ENCODE results near the gene ODAD2.
"Not testable (repeated sequence)": the region's sequence is repeated elsewhere in the genome, so short reads cannot be mapped to it uniquely, and the experiment has no call there.

Gene ODAD2, protein sequence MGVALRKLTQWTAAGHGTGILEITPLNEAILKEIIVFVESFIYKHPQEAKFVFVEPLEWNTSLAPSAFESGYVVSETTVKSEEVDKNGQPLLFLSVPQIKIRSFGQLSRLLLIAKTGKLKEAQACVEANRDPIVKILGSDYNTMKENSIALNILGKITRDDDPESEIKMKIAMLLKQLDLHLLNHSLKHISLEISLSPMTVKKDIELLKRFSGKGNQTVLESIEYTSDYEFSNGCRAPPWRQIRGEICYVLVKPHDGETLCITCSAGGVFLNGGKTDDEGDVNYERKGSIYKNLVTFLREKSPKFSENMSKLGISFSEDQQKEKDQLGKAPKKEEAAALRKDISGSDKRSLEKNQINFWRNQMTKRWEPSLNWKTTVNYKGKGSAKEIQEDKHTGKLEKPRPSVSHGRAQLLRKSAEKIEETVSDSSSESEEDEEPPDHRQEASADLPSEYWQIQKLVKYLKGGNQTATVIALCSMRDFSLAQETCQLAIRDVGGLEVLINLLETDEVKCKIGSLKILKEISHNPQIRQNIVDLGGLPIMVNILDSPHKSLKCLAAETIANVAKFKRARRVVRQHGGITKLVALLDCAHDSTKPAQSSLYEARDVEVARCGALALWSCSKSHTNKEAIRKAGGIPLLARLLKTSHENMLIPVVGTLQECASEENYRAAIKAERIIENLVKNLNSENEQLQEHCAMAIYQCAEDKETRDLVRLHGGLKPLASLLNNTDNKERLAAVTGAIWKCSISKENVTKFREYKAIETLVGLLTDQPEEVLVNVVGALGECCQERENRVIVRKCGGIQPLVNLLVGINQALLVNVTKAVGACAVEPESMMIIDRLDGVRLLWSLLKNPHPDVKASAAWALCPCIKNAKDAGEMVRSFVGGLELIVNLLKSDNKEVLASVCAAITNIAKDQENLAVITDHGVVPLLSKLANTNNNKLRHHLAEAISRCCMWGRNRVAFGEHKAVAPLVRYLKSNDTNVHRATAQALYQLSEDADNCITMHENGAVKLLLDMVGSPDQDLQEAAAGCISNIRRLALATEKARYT

DNA sequence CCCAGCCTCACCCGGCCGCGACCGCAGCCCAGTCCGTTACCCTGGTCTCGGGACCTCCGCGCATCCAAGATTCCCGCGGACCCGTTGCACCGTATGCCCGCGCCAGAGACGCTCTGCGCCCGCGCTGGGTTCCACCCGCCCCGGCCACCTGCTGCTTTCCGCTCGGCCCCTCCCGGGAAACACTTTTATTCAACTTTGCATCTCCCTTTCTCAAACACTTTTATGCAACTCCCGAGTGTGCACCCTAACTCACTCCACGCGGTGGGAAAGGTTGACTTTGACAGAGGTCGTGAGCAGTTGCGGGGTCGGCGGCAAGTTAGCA is at the start of gene ODAD2:
ODAD2 (minus strand) TSS at position 126 of the 322 bp plus-strand sequence. CDS start 3,937 bp downstream, outside the sequence.
- DNase-seq (ENCODE audit: low spot score) = peak; percentile 5

- no peak for DNase-seq (ENCODE audit: low spot score)
Observed at GRCh38 chr10:28047061-28047460, 48.2 kb upstream of the ODAD2 start.

GRCh38 chr10:28046579-28046978 is 47.7 kb upstream of the ODAD2 start:
- no peak for DNase-seq (ENCODE audit: low spot score)

DNA sequence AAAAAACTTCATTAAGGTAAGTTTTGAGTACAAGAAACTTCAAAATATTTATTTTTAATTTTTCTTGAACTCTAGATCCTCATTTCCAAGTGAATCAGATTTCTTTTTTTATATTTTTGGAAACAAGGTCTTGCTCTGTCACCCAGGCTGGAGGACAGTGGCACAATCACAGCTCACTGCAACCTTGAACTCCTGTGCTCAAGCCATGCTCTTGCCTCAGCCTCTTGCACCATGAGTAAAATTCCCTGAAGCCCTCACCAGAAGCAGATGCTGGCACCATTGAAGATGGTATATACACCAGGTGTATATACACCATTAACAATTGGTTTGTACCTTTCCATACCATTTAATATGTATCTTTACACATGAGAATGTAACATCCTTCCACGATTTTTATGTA is 45.1 kb upstream of the ODAD2 start:
- DNase-seq (ENCODE audit: low spot score) = no peak

DNA sequence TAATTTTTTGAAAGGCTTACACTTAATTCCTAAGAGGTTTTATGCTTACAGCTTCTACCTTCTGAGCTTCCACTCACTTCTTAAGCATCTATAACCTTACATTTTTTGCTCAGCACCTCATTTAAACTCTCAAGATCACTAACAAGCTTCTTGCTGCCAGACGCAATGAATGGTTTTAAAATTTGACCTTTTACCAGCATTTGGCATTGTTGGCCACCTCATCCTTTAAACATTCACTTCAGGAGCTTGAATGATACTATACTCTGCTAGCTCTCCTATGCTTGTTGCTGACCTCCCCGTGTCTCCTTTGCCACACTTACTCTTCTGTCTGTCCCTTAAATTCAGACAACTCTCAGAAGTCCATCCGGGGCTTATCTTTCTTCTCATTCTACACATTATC is 37.7 kb upstream of the ODAD2 start:
- DNase-seq (ENCODE audit: low spot score) = no peak

- no peak for DNase-seq (ENCODE audit: low spot score)
Observed at GRCh38 chr10:28020993-28021982, 22.4 kb upstream of the ODAD2 start.

- DNase-seq (ENCODE audit: low spot score) = no peak
Observed at GRCh38 chr10:28020080-28020860, 21.4 kb upstream of the ODAD2 start.

- no peak for DNase-seq (ENCODE audit: low spot score)
Observed at GRCh38 chr10:28014651-28015050, 15.8 kb upstream of the ODAD2 start.

DNA sequence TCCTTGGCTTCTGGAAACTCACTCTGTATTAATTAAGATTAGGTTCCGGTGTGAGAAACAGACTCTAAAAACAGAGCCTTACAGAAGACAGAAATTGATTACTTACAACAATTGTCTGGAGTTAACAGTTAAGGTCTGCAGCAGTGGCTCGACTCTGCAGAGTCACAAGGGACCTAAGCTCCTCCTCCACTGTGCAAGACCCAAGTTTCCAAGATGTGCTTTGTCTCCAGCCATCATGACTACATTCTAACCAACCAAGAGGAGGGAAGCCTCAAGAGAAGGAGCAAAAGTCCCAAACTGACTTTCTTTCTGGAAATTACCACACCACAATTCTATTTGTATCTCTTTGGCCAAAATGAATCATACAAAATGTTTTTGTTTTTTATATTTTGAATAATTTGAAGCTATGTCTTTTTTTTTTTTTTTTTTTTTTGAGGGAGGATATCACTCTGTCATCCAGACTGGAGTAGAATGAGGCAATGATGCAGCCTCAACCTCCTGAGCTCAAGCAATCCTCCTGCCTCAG is 14.2 kb upstream of the ODAD2 start:
- DNase-seq (ENCODE audit: low spot score) = no peak

- no peak for DNase-seq (ENCODE audit: low spot score)
Observed at GRCh38 chr10:28010821-28011220, 11.9 kb upstream of the ODAD2 start.

DNA sequence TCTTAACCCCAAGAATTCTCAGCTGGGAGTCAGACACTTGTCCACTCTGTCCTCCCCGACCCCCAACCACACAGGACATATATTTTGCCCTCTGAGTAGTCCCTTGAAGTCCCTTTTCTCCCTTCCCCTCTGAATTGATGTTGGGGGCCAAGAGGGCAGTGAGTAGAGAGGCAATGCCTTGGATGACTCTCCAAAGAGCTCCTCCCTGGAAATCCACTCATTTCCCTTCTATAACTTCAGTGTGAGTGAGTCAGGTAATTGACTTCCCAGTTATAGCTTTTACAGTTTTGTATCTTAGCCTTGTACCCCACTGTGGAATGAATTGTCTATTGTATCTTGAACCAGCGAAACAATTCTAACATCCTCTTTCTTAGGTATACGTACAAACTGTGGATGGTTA is 9.2 kb upstream of the ODAD2 start:
- no peak for DNase-seq (ENCODE audit: low spot score)

- DNase-seq (ENCODE audit: low spot score) = no peak
Observed at GRCh38 chr10:28001353-28001752, 2.5 kb upstream of the ODAD2 start.

DNA sequence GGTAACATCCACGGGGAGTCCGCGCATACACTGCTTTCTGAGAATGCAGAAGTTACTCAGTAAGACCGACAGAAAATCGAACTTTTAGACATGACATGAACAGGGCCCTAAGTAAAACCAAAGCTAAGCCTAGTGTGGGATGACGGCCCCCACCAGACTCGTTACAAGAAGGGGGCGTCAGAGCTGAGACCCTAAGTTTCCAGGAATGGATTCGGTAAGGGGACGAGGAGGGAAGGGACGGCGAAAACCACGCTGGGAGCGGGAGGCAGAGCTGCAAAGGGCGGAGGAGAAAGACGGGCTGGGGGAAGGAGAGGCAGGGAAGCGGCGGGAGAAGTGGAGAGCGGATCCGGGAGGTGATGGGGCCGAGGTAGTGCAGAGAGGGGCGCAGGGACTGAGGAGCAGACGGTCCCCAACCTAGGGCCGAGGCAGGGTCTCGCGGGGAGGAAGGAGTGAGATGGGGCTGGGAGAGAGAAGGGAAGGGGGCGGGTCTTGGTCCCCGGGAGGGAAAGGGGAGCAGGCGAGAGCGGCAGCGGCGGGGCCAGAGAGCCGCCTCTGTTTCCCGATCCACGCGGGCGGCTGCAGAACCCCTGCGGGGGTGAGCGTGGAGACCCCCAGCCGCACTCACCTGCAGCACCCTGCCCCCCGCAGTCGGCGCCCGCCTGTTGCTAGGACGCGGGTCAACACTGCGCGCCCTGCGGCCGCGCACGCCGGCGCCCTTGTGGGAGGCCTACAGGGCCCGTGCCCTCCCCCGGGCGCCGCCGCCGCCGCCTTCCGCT is 513 bp downstream of the ODAD2 start:
- peak; percentile 24 for DNase-seq (ENCODE audit: low spot score)

DNA sequence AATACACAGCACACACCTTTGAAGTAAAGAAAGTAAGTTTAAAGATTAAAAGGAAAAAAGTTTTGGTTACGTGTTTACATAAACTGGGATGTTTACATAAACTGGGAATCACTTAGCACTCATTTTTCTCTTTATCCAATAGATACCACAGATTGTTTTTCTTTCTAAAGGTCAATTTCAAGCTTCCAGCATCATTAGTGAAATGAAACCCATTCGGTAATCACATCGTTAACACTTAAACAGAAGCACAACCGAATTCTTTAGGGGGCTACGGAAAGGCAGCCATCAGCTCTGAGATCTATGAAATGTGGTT is 1.1 kb downstream of the ODAD2 start:
- no peak for DNase-seq (ENCODE audit: low spot score)

DNA sequence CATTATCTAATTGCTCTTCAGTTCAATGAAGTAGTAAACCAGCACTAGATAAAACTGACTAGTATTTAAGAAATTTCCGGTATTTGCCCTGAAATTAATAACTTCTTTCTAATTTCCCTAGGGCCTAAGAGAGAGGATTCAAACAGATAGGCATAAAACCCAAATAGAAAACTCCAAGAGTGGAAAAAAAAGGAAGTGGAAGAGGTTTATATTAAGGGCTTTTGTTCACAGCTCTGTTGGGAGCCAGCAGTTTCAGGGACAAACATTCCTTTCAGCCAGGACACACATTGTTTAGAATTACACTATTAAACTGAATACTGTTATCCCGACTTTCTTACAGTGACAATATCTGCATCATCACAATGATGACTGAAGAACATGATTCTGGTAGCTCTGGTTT is 3.6 kb downstream of the ODAD2 start:
- DNase-seq (ENCODE audit: low spot score) = no peak

GRCh38 chr10:27989357-27989756 is 9.5 kb downstream of the ODAD2 start:
- DNase-seq (ENCODE audit: low spot score) = not testable (repeated sequence)

- DNase-seq (ENCODE audit: low spot score) = no peak
Observed at GRCh38 chr10:27986821-27987220, 12.1 kb downstream of the ODAD2 start.

- no peak for DNase-seq (ENCODE audit: low spot score)
Observed at GRCh38 chr10:27982875-27983543, 15.9 kb downstream of the ODAD2 start.

- DNase-seq (ENCODE audit: low spot score) = no peak
Observed at GRCh38 chr10:27981744-27982143, 17.1 kb downstream of the ODAD2 start.
